ENCODE data around the gene TAAR5. TPM values are rescaled to one million over a fixed set of nuclear protein-coding genes. Genes with fewer than 3 reads are reported as not detected.

Gene TAAR5
- total RNA-seq, 1 donor, result not detected

- DNase-seq (ENCODE audit: low read depth), result no peak
- no peak overlapping the region for H3K4me3 ChIP-seq (ENCODE audit: low read depth, low read length)
- peak; percentile 32 for TF ChIP-seq CTCF (IDR thresholded peaks at IDR 0.05; ENCODE audit: insufficient read depth, low read depth, low read length)
Observed at GRCh38 chr6:132598473-132598872, 8.9 kb upstream of the TAAR5 start.

DNA sequence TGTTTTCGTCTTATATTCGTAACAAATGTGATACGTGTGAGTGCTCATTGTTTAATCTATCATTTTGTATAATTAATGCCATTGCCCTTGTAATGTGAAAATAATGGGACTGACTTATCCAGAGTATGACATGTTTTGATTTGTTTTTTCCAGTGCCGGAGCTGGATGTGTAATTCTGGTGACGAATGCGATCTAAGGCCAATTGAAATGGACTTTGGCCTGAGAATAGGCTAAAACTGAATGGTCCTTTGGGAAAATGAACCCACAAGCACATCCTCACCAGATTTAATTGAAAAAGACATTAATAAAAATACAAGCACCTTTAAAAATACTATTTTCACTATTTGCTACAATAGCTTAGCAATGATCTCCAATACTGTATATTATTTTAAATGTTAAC is 6.7 kb upstream of the TAAR5 start:
- DNase-seq (ENCODE audit: low read depth), result no peak
- H3K4me3 ChIP-seq (ENCODE audit: low read depth, low read length), result no peak overlapping the region
- no peak for TF ChIP-seq CTCF (IDR thresholded peaks at IDR 0.05; ENCODE audit: insufficient read depth, low read depth, low read length)

DNA sequence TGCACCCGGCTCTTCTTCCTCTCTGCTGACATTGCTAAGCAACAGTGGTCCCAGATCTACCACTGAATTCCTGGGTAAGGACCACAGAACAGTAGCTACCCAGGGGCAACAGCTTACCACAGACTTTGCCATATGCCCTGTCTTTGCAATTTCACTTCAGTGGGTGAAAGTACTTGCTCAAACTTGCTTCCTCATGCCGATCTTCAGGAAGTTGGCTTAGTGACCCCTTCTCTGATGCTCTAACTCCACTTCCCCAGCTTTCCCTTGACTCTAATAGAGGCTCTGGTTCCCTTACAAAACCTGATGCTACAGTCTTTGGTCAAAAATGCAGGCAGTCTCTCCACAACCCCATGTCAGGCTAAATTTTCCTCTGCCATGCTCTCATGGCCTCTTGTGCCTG is 3.3 kb upstream of the TAAR5 start:
- no peak for DNase-seq (ENCODE audit: low read depth)
- TF ChIP-seq CTCF (IDR thresholded peaks at IDR 0.05; ENCODE audit: insufficient read depth, low read depth, low read length), result no peak
- no peak overlapping the region for H3K4me3 ChIP-seq (ENCODE audit: low read depth, low read length)

- H3K4me3 ChIP-seq (ENCODE audit: low read depth, low read length), result no peak overlapping the region
- TF ChIP-seq CTCF (IDR thresholded peaks at IDR 0.05; ENCODE audit: insufficient read depth, low read depth, low read length), result no peak
- no peak for DNase-seq (ENCODE audit: low read depth)
Observed at GRCh38 chr6:132590362-132590761, 821 bp upstream of the TAAR5 start.

DNA sequence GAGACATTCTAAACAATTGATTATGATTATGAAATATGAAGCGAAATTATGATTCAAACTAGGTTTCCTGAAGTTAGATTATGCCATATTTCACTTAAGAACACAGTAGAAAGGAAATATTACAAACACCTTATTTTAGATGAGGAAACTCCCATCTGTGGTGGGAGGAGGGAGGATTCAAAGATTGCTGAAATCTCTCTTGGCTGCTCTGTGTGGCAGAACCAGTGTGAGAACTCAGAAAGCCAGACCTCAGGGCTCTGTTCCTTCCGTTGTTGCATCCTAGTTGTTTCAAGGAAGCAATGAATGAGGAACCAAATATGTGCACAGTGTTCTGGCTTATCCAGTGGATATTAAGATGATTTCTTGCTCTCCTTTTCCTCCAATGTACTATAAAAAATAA is 2.1 kb downstream of the TAAR5 start:
- H3K4me3 ChIP-seq (ENCODE audit: low read depth, low read length), result no peak overlapping the region
- DNase-seq (ENCODE audit: low read depth), result no peak
- TF ChIP-seq CTCF (IDR thresholded peaks at IDR 0.05; ENCODE audit: insufficient read depth, low read depth, low read length), result no peak

DNA sequence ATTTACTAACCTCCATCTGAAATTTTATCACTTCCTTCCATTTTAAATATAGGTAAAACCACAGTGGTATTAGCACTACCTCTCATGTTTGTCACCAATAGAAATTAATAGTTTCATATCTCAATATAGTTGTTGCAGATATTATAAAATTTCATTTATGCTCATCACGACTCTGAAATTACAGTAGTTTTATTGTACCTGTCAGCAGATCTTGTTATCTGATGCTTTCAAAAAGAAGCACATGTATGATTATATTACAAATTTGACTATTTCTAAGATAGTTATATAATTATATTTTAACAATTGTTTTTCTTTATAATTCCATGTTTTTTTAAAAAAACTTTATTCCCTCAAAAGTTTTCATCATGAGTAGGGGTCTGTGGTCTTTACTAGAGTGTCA is 4.8 kb downstream of the TAAR5 start:
- no peak overlapping the region for H3K4me3 ChIP-seq (ENCODE audit: low read depth, low read length)
- no peak for TF ChIP-seq CTCF (IDR thresholded peaks at IDR 0.05; ENCODE audit: insufficient read depth, low read depth, low read length)
- DNase-seq (ENCODE audit: low read depth), result no peak

DNA sequence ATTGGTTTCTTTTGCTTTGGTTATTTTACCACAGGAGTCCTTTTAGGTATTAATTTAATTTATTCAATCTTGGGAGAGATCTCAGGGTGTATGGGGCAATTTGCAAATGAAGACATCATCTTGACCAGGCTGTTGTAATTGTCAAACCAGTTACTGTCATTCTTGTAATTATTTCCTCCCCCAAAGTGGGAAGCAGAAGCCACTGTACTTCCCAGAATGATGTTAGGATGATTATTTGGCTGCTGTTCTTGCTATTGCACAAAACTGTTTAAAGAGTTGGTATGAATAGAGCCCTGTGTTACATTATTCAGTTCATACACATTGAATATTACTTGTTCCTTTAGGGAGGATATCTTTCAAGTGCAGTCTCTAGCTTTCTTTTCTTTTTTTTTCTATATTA is 17.8 kb downstream of the TAAR5 start:
- no peak overlapping the region for H3K4me3 ChIP-seq (ENCODE audit: low read depth, low read length)
- no peak for TF ChIP-seq CTCF (IDR thresholded peaks at IDR 0.05; ENCODE audit: insufficient read depth, low read depth, low read length)
- DNase-seq (ENCODE audit: low read depth), result no peak

Measured in fibroblast of villous mesenchyme (primary cell).